ENCODE measurements around the gene SLC16A10.

SLC16A10 gene

GRCh38 chr6:111260570-111261298 lies 173.4 kb downstream of the SLC16A10 start:
- DNase-seq (ENCODE audit: low read depth), result no peak

- DNase-seq (ENCODE audit: low read depth), result peak; percentile 57
Observed at GRCh38 chr6:111263837-111264236, 176.5 kb downstream of the SLC16A10 start.

- DNase-seq (ENCODE audit: low read depth), result peak; percentile 77
Observed at GRCh38 chr6:111265842-111266241, 178.5 kb downstream of the SLC16A10 start.

- DNase-seq (ENCODE audit: low read depth), result no peak
Observed at GRCh38 chr6:111266276-111266675, 179.0 kb downstream of the SLC16A10 start.

- no peak for DNase-seq (ENCODE audit: low read depth)
Observed at GRCh38 chr6:111267764-111268333, 180.5 kb downstream of the SLC16A10 start.

- DNase-seq (ENCODE audit: low read depth), result no peak
Observed at GRCh38 chr6:111269401-111269970, 182.2 kb downstream of the SLC16A10 start.

GRCh38 chr6:111270121-111270520 lies 182.8 kb downstream of the SLC16A10 start:
- DNase-seq (ENCODE audit: low read depth), result no peak

- DNase-seq (ENCODE audit: low read depth), result no peak
Observed at GRCh38 chr6:111274593-111275217, 187.4 kb downstream of the SLC16A10 start.

- DNase-seq (ENCODE audit: low read depth), result peak; percentile 89
Observed at GRCh38 chr6:111276335-111276734, 189.0 kb downstream of the SLC16A10 start.

- no peak for DNase-seq (ENCODE audit: low read depth)
Observed at GRCh38 chr6:111276736-111277135, 189.4 kb downstream of the SLC16A10 start.

- DNase-seq (ENCODE audit: low read depth), result no peak
Observed at GRCh38 chr6:111277819-111278218, 190.5 kb downstream of the SLC16A10 start.

GRCh38 chr6:111278731-111279130 lies 191.4 kb downstream of the SLC16A10 start:
- no peak for DNase-seq (ENCODE audit: low read depth)

- no peak for DNase-seq (ENCODE audit: low read depth)
Observed at GRCh38 chr6:111280445-111280955, 193.2 kb downstream of the SLC16A10 start.

Measured in amniotic epithelial cell (primary cell).